Stimulated activated naive CD8-positive, alpha-beta T cell treated with anti-CD3 and anti-CD28 coated beads, Interleukin-15, Interleukin-2, amounts not matched to agents 100 ng/mL and 50 ng/mL, for 24 hours (primary cell): ENCODE results near the gene ERCC3.
"Not testable (repeated sequence)": the region's sequence is repeated elsewhere in the genome, so short reads cannot be mapped to it uniquely, and the experiment has no call there.

Experiments used
- H3K27ac Mint-ChIP-seq: one replicate; pipeline ENCODE4 v1.8.0; 2021; ENCODE audit warnings: mild to moderate bottlenecking, mixed read lengths
- H3K27me3 Mint-ChIP-seq: one replicate; pipeline ENCODE4 v1.8.0; 2021; ENCODE audit warnings: mixed read lengths
- H3K36me3 Mint-ChIP-seq: one replicate; pipeline ENCODE4 v1.8.0; 2021; ENCODE audit warnings: low read depth, mixed read lengths
- H3K4me1 Mint-ChIP-seq: one replicate; pipeline ENCODE4 v1.8.0; 2021; ENCODE audit warnings: low read depth, mixed read lengths
- H3K4me3 Mint-ChIP-seq: one replicate; pipeline ENCODE4 v1.8.0; 2021; ENCODE audit warnings: mild to moderate bottlenecking, mixed read lengths
- H3K9me3 Mint-ChIP-seq: one replicate; pipeline ENCODE4 v1.8.0; 2021; ENCODE audit warnings: mixed read lengths

Gene ERCC3

GRCh38 chr2:127256381-127256780 lies 37.6 kb downstream of the ERCC3 start:
- H3K36me3 Mint-ChIP-seq: peaks cover 67% of the 10 kb centered on the region
- no peaks in the 10 kb centered on the region for H3K4me1 Mint-ChIP-seq
- no peaks in the 10 kb centered on the region for H3K27me3 Mint-ChIP-seq
- H3K27ac Mint-ChIP-seq: peak overlapping the region; percentile 21
- H3K4me3 Mint-ChIP-seq: no peak overlapping the region
- no peaks in the 10 kb centered on the region for H3K9me3 Mint-ChIP-seq

DNA sequence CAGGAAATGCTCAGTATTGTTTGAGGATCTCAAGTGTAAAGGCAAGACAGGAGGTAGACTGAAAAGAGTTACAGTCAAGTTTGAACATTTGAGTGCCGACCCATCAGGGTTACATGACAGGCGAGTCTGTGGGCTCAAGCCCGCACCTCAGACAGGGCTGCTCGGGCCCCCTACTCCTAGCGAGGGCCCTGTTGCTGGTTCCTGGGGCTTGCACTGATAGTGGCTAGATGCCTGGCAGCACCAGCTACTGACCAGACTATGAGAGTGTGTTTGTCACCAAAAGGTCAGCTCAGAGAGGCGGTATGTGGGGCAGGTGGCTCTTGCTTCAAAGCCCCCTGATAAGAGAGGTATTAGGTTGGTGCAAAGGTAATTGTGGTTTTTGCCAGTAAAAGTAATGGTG lies 38.2 kb downstream of the ERCC3 start:
- Mint-ChIP-seq H3K36me3 (peaks cover 64% of the 10 kb centered on the region), H3K27me3 (no peaks in the 10 kb centered on the region), H3K4me1 (no peaks in the 10 kb centered on the region), H3K9me3 (no peaks in the 10 kb centered on the region), H3K4me3 (no peak overlapping the region), H3K27ac (no peak overlapping the region)

DNA sequence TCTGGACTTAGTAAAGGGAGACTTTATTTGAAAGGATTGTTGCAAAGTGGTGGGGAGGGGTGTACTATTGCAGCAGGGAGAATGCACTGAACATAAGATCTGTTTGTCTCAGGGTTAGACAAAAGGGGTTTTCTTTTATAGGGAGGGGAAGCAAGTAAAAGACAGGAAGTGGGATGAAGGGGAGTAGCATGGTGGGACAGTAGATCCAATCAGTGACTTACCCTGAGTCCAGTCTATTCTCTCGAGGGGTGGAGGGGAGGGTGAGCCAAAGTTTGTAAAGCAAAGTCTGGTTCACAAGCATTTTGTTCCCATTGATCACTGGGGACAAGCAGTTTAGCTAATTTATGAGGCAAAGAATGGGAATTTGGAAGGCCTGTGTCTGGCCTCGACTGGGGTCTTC lies 38.8 kb downstream of the ERCC3 start:
- Mint-ChIP-seq H3K36me3 (peaks cover 59% of the 10 kb centered on the region), H3K4me1 (no peaks in the 10 kb centered on the region), H3K27ac (no peak overlapping the region), H3K4me3 (no peak overlapping the region), H3K27me3 (no peaks in the 10 kb centered on the region), H3K9me3 (no peaks in the 10 kb centered on the region)

GRCh38 chr2:127254386-127254981 lies 39.5 kb downstream of the ERCC3 start:
- H3K27ac Mint-ChIP-seq: no peak overlapping the region
- no peaks in the 10 kb centered on the region for H3K27me3 Mint-ChIP-seq
- peaks cover 52% of the 10 kb centered on the region for H3K36me3 Mint-ChIP-seq
- no peaks in the 10 kb centered on the region for H3K9me3 Mint-ChIP-seq
- H3K4me1 Mint-ChIP-seq: no peaks in the 10 kb centered on the region
- H3K4me3 Mint-ChIP-seq: no peak overlapping the region

GRCh38 chr2:127241184-127241583 lies 52.8 kb downstream of the ERCC3 start:
- peaks cover 23% of the 10 kb centered on the region for H3K36me3 Mint-ChIP-seq
- H3K27me3 Mint-ChIP-seq: not testable (repeated sequence)

DNA sequence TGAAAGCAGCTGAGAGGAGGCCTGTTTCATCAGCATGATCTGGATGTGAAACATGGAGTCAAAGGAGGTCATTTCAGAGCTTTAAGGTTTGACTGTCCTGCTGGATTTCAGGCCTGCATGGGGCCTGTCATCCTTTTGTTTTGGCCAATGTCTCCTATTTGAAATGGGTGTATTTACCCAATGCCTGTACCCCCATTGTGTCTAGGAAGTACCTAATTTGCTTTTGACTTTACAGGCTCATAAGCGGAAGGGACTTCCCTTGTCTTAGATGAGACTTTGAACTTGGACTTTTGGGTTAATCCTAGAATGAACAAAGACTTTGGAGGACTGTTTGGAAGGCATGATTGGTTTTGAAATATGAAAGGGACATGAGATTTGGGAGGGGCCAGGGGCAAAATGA lies 54.5 kb downstream of the ERCC3 start:
- Mint-ChIP-seq H3K4me3 (no peak overlapping the region), H3K4me1 (no peaks in the 10 kb centered on the region), H3K9me3 (peaks cover 22% of the 10 kb centered on the region), H3K27me3 (no peaks in the 10 kb centered on the region), H3K27ac (no peak overlapping the region), H3K36me3 (peaks cover 23% of the 10 kb centered on the region)

More at GRCh38 chr2:127241184-127241583, 52.8 kb downstream of the ERCC3 start:
- not testable (repeated sequence) for H3K27ac Mint-ChIP-seq, H3K4me3 Mint-ChIP-seq, H3K4me1 Mint-ChIP-seq
- peaks cover 22% of the 10 kb centered on the region for H3K9me3 Mint-ChIP-seq

DNA sequence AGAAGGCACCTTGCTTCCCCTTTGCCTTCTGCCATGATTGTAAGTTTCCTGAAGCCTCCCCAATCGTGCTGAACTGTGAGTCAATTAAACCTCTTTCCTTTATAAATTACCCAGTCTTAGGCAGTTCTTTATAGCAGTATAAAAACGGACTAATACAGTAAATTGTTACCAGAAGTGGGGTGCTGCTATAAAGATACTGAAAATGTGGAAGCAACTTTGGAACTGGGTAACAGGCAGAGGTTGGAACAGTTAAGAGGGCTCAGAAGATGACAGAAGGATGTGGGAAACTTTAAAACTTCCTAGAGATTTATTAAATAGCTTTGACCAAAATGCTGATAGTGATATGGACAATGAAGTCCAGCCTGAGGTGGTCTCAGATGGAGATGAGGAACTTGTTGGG lies 56.2 kb downstream of the ERCC3 start:
- not testable (repeated sequence) for H3K4me1 Mint-ChIP-seq

DNA sequence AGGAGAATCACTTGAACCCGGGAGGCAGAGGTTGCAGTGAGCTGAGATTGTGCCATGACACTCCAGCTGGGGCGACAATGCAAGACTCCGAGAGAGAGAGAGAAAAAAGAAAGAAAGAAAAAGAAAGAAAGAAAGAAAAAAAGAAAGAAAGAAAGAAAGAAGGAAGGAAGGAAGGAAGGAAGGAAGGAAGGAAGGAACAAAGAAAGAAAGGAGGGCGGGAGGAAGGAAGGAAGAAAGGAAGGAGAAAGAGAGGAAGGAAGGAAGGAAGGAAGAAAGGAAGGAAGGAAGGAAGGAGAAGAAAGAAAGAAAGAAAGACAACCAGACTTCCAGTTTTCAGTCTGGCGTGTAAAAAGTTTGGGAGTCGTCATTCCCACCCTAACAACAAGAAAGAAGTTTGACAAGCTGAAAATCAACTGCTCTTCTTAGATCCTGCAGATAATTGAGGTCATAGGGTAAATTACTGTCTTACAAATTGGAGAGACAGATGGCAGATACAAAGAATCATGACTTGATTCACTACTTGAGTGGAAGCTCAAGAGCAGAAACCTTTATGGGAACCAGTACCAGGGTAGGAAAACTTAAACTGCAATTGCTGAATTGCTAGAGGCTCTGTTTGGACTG lies 58.8 kb downstream of the ERCC3 start:
- Mint-ChIP-seq H3K36me3 (peaks cover 12% of the 10 kb centered on the region), H3K27me3 (no peaks in the 10 kb centered on the region), H3K4me1 (no peaks in the 10 kb centered on the region), H3K27ac (no peak overlapping the region), H3K4me3 (no peak overlapping the region), H3K9me3 (peaks cover 8% of the 10 kb centered on the region)

More for the DNA sequence above, 56.2 kb downstream of the ERCC3 start:
- H3K4me3 Mint-ChIP-seq, H3K27me3 Mint-ChIP-seq, H3K27ac Mint-ChIP-seq: not testable (repeated sequence)
- Mint-ChIP-seq H3K9me3 (peaks cover 22% of the 10 kb centered on the region), H3K36me3 (peaks cover 29% of the 10 kb centered on the region)

- H3K27ac Mint-ChIP-seq: no peak overlapping the region
- peaks cover 8% of the 10 kb centered on the region for H3K9me3 Mint-ChIP-seq
- no peak overlapping the region for H3K4me3 Mint-ChIP-seq
- peaks cover 6% of the 10 kb centered on the region for H3K27me3 Mint-ChIP-seq
- H3K4me1 Mint-ChIP-seq: no peaks in the 10 kb centered on the region
- peaks cover 12% of the 10 kb centered on the region for H3K36me3 Mint-ChIP-seq
Measured at GRCh38 chr2:127233710-127234109, 60.2 kb downstream of the ERCC3 start.

GRCh38 chr2:127231130-127231865 lies 62.6 kb downstream of the ERCC3 start:
- Mint-ChIP-seq H3K4me3 (no peak overlapping the region), H3K27me3 (peaks cover 14% of the 10 kb centered on the region), H3K4me1 (peaks cover 9% of the 10 kb centered on the region), H3K27ac (no peak overlapping the region), H3K9me3 (peaks cover 4% of the 10 kb centered on the region), H3K36me3 (peaks cover 10% of the 10 kb centered on the region)

DNA sequence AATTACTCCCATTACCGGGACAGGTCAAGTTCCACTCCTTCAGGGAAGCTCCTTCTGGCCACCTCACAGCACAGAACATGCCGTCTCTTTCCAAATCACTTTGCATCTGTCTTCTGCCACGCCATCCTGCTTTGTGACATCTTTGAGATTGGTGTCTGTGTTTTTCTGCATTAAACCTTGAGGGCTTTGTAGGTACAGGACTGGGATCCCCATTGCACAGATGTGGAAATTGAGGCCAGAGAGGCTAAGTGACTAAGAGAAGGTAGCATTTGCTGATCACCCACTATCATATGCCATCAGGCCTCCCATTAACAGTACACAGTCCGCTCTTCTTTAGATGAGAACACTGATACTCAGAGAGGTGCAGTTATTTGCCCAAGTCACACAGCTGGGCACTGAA lies 64.4 kb downstream of the ERCC3 start:
- H3K27me3 Mint-ChIP-seq: peaks cover 28% of the 10 kb centered on the region
- peaks cover 10% of the 10 kb centered on the region for H3K36me3 Mint-ChIP-seq
- no peak overlapping the region for H3K4me3 Mint-ChIP-seq
- H3K9me3 Mint-ChIP-seq: peaks cover 4% of the 10 kb centered on the region
- H3K27ac Mint-ChIP-seq: no peak overlapping the region
- H3K4me1 Mint-ChIP-seq: peaks cover 10% of the 10 kb centered on the region

GRCh38 chr2:127228102-127228501 lies 65.8 kb downstream of the ERCC3 start:
- H3K4me3 Mint-ChIP-seq: no peak overlapping the region
- H3K4me1 Mint-ChIP-seq: peaks cover 10% of the 10 kb centered on the region
- no peak overlapping the region for H3K27ac Mint-ChIP-seq
- H3K9me3 Mint-ChIP-seq: peaks cover 4% of the 10 kb centered on the region
- peaks cover 39% of the 10 kb centered on the region for H3K27me3 Mint-ChIP-seq
- H3K36me3 Mint-ChIP-seq: peaks cover 4% of the 10 kb centered on the region

DNA sequence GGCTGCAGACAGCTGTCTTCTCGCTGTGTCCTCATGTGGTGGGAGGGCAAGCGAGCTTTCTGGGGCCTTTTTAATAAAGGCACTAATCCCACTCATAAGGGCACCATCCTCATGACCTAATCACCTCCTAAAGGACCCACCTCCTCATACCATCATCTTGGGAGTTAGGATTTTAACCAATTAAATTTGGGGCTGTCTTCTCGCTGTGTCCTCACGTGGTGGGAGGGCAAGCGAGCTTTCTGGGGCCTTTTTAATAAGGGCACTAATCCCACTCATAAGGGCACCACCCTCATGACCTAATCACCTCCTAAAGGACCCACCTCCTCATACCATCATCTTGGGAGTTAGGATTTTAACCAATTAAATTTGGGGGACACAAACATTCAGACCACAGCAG lies 66.7 kb downstream of the ERCC3 start:
- not testable (repeated sequence) for H3K4me3 Mint-ChIP-seq, H3K27ac Mint-ChIP-seq, H3K36me3 Mint-ChIP-seq, H3K4me1 Mint-ChIP-seq, H3K9me3 Mint-ChIP-seq
- peaks cover 42% of the 10 kb centered on the region for H3K27me3 Mint-ChIP-seq

GRCh38 chr2:127226520-127227263 lies 67.3 kb downstream of the ERCC3 start:
- Mint-ChIP-seq H3K9me3 (peaks cover 4% of the 10 kb centered on the region), H3K4me3 (peak overlapping the region; percentile 51), H3K27ac (peak overlapping the region; percentile 59), H3K4me1 (peaks cover 10% of the 10 kb centered on the region), H3K27me3 (peaks cover 42% of the 10 kb centered on the region), H3K36me3 (peaks cover 4% of the 10 kb centered on the region)

DNA sequence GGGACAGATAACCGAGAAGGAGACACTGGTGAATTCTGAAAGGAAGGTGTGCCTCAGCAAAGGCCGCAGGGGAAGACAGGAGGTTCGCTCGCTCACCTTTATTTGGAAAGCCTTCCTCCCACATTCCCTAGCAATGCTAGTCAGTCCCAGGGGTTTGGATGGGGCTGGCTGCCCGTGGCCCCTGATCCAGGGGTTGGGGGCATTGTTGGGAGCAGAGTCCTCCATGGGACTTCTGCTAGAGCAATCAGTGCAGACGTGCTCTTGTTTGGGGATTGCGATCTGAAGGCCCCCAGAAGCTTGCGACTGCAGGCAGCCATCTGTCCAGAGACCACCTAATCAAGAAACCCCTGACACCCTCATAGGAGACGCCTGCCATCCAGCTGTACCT lies 67.8 kb downstream of the ERCC3 start:
- peaks cover 10% of the 10 kb centered on the region for H3K4me1 Mint-ChIP-seq
- peaks cover 4% of the 10 kb centered on the region for H3K9me3 Mint-ChIP-seq
- H3K27me3 Mint-ChIP-seq: peaks cover 42% of the 10 kb centered on the region
- H3K4me3 Mint-ChIP-seq: no peak overlapping the region
- H3K27ac Mint-ChIP-seq: no peak overlapping the region
- H3K36me3 Mint-ChIP-seq: peaks cover 4% of the 10 kb centered on the region
